NCI-H1105 (cell line): ENCODE results near the gene ZFAND3.

Experiments
- DNase-seq: peaks from one replicate; lab custom pipeline; 2025; lab: John Stamatoyannopoulos, UW

ZFAND3 gene, protein sequence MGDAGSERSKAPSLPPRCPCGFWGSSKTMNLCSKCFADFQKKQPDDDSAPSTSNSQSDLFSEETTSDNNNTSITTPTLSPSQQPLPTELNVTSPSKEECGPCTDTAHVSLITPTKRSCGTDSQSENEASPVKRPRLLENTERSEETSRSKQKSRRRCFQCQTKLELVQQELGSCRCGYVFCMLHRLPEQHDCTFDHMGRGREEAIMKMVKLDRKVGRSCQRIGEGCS

DNA sequence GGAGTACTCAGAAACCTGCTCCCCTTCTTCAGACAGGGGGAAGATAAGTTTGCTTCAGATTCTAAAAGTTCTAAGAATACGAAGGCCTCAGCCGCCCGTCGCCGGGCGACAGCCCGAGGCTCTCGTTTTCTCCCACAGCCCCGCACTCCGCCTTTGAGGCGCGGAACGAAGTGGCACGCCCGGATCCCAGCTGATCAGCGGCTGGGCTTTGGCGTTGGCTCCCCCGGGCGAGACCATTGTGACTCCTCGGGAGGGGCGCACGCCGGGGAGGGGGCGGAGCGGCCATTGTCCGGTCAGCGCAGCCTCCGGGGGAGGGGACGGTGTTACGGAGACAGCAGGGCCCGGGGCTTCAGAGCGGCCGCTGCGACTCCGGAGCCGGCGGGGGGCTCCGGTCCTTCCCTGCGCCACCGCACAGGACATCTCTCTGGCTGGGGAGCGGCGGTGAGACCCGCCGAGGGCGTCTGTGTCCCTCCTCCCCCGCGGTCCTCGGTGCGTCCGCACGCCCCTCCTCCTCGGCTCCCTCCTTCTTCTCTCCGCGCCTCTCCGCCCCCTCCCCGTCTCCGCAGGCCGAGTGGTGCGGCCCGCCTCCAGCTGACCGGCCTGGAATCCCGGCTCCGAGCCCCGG is at the start of gene ZFAND3:
Gene ZFAND3 (plus strand): TSS at position 551 of the 625 bp plus-strand sequence. CDS start 219 bp downstream, outside the sequence.
- peak; percentile 95 for DNase-seq

DNA sequence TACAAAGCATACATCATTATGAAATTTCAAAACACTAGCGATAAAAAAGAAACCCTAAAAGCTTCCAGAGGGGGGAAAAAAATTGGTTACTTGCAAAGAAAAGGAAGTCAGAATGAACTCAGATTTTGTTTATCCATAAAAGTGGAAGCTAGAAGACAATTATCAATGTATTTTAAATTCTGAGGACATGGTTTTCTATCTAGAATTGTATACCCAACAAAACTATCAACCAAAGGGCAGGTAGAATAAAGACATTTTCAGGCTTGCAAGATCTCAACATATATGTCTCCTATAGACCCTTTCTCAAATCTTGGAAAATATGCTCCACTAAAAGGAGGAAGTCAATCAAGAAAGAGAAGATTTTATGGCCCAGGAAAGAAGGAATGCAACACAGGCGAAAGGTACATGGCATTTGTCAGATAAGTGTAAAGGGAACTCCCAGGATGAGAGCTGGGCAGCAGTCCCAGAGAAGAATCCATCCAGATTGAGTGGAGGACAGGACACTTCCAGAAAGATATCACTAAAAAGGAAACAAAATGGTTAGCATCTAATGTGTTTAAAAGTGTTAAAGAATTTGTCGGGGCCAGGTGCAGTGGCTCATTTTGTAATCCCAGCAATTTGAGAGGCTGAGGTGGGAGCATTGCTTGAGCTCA is 45.4 kb upstream of the ZFAND3 start:
- DNase-seq, result no peak

DNA sequence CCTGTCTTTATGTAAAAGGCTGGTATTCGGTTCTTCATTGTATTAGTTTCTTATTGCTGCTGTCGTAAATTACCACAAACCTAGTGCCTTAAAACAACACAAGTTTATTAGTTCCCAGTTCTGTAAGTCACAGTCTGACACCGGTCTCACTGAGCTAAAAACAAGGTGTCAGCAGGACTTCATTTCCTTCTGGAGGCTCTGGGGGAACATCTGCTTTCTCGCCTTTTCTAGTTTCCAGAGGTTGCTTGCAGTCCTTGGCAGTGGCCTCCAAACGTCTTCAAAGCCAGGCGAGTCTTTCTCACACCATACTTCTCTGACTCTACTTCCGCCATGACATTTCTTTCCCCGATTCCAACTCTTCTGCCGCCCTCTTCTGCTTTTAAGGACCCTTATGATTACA is 43.0 kb upstream of the ZFAND3 start:
- no peak for DNase-seq

- DNase-seq, result no peak
Observed at GRCh38 chr6:37777272-37777834, 42.2 kb upstream of the ZFAND3 start.

GRCh38 chr6:37779111-37779800 is 40.3 kb upstream of the ZFAND3 start:
- no peak for DNase-seq

- DNase-seq, result no peak
Observed at GRCh38 chr6:37779902-37780628, 39.5 kb upstream of the ZFAND3 start.

DNA sequence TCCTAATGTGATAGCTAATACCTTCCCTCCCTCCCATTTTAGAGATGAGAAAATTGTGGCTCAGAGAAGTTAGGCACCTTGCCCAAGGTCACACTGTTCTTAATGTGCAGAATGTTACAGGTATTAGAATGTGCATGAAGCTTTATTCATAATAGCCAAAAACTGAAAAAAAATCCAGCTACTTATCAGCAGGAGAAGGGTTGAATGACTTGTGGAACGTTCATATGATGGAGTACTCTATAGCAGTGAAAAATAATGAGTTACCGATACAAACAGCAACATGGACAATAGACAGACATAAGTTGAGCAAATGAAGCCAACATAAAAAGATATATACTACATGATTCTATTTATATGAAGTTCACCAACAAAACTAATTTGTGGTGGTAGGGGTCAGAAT is 37.7 kb upstream of the ZFAND3 start:
- DNase-seq, result no peak

GRCh38 chr6:37783025-37783855 is 36.3 kb upstream of the ZFAND3 start:
- peak; percentile 15 for DNase-seq

- DNase-seq, result peak; percentile 25
Observed at GRCh38 chr6:37783856-37784584, 35.5 kb upstream of the ZFAND3 start.

DNA sequence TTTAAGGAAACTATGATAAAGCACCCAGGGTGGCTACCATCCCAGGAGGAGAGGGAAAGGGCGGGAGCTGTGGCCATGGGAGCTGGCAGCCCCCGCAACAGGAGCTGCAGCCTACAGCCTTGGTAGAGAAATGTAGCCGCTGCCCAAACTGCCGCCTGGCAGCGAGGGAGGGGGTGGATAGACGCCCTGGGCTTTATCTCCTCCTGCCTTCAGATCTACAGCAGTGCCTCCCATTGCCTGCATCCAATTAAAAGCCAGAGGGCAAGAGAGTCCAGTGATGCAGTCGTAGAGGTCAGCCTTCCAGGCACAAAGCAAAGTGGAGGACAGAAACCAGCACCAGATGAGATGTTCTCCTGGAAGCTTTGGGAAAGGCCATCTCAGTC is 35.0 kb upstream of the ZFAND3 start:
- DNase-seq, result no peak

DNA sequence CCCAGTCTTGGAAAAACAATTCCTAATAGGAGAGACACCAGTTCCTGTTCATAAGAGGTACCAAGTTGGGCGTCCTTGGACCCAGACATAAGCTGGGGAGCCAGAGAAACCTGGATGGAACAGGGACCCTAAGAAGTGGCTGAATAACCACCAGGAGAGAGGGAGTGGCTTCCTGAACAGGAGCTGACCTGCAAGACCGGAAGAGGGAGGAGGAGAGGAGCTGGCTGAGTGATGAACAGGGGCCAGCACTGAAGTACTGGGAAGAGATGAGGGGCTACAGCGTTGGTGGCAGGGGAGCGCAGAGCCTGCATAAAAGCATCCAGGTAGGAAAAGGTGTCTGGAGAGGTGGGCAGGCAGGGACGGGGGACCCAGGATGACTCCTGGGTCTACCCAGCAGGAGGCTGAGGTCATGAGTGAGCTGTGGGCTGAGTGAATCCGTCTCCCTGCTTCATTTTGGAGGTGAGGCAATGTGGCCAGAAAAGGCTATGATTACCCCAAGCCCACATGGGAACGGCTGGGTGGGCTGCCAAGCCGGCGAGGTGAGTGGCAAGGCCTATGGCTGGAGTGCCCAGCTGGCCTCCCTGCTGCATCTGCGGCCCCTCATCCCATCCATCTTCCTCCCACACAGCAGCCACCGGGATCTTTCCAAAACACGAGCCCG is 34.4 kb upstream of the ZFAND3 start:
- no peak for DNase-seq

- DNase-seq, result no peak
Observed at GRCh38 chr6:37785663-37786270, 33.8 kb upstream of the ZFAND3 start.

GRCh38 chr6:37787216-37787615 is 32.3 kb upstream of the ZFAND3 start:
- no peak for DNase-seq

DNA sequence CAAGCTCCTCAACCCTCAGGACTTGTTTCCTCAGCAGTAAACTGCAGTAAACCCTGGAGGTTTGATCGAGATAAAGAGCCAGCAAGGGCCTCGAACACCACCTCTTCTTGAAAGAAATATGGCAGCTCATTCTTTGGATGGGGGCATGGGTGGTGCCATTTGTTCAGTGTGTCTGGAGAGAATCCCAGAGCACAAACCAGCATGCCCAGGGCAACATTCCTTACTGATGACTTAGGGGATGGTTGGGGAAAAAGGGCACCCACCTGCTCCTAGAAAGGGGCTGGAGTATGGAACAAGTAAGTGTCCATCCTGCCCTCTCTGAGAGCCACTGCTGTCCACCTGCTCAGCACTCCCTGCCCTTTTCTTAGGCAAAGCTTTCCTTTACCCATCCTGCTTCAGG is 31.3 kb upstream of the ZFAND3 start:
- no peak for DNase-seq

GRCh38 chr6:37791156-37791919 is 28.2 kb upstream of the ZFAND3 start:
- peak; percentile 74 for DNase-seq

- DNase-seq, result no peak
Observed at GRCh38 chr6:37792457-37793033, 27.0 kb upstream of the ZFAND3 start.

GRCh38 chr6:37793067-37793466 is 26.5 kb upstream of the ZFAND3 start:
- no peak for DNase-seq

DNA sequence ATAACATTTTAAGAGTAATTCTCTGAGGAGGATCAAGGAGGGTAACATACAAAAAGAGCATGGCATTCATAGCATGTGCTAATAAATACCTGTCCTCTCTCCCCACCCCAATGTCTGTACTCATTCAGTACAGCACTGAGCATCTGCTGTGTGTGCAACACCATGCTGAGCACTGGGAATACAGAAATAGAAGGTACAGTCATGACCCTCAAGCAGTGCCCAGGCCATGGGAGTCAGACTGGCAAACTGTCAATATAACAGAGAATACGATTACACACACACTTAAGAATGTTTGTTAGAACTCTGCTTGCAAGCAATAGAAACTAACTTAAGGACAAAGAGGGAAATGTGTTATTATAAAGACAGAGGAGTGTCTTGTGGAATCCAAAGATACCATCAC is 24.7 kb upstream of the ZFAND3 start:
- DNase-seq, result no peak
